ENCODE results near the gene STAG1.
"Not testable (repeated sequence)": the region's sequence is repeated elsewhere in the genome, so short reads cannot be mapped to it uniquely, and the experiment has no call there.

DNA sequence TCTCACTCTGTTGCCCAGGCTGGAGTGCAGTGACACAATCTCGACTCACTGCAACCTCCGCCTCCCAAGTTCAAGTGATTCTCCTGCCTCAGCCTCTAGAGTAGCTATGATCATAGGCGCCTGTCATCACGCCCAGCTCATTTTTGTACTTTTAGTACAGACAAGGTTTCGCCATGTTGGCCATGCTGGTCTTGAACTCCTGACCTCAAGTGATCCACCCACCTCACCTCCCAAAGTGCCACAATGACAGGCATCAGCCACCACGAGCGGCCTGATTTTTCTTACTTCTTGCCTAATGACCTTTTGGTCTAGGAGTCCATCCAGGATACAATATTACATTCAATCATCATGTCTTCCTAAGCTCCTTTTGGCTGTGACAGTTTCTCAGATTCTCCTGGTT lies 146.0 kb downstream of the STAG1 start:
- TF ChIP-seq BRF2 (CRISPR knock-in tag; IDR thresholded peaks at IDR 0.05); SP2 (CRISPR knock-in tag; IDR thresholded peaks at IDR 0.05); SIN3A (IDR thresholded peaks at IDR 0.05; ENCODE audit: borderline replicate concordance, low read depth, low read length); U2AF1 (optimal IDR thresholded peaks at IDR 0.05; ENCODE audit: low read depth, low read length); CTCF (CRISPR knock-in tag; IDR thresholded peaks at IDR 0.05); HMGXB4 (CRISPR knock-in tag; IDR thresholded peaks at IDR 0.05; ENCODE audit: borderline replicate concordance in 1 of 2, low read depth in 1 of 2); ZFYVE20 (CRISPR knock-in tag; IDR thresholded peaks at IDR 0.05; ENCODE audit: borderline replicate concordance, low read depth); ARNT (IDR thresholded peaks at IDR 0.05); MEIS2 (CRISPR knock-in tag; IDR thresholded peaks at IDR 0.05); ARHGAP35 (CRISPR knock-in tag; IDR thresholded peaks at IDR 0.05; ENCODE audit: borderline replicate concordance); PCBP2 (optimal IDR thresholded peaks at IDR 0.05; ENCODE audit: low read depth, low read length, poor library complexity, severe bottlenecking): not testable (repeated sequence)
- TF ChIP-seq, protein P1, sequence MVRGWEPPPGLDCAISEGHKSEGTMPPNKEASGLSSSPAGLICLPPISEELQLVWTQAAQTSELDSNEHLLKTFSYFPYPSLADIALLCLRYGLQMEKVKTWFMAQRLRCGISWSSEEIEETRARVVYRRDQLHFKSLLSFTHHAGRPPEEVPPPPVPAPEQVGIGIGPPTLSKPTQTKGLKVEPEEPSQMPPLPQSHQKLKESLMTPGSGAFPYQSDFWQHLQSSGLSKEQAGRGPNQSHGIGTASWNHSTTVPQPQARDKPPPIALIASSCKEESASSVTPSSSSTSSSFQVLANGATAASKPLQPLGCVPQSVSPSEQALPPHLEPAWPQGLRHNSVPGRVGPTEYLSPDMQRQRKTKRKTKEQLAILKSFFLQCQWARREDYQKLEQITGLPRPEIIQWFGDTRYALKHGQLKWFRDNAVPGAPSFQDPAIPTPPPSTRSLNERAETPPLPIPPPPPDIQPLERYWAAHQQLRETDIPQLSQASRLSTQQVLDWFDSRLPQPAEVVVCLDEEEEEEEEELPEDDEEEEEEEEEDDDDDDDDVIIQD (CRISPR knock-in tag; IDR thresholded peaks at IDR 0.05; ENCODE audit: low read depth), result not testable (repeated sequence)

All from HepG2 (cell line).